Smooth muscle cell (in vitro differentiated cells): Measurements from ENCODE around the gene AKR1E2. TPM values are rescaled to one million over a fixed set of nuclear protein-coding genes. Genes with fewer than 3 reads are reported as not detected.

Source experiments
- DNase-seq: peaks from one replicate; lab custom pipeline; 2025; ENCODE audit not compliant: unreplicated experiment; lab: John Stamatoyannopoulos, UW
- H2AFZ ChIP-seq: fragments of 200-600 bp; sonication (generic); 2 replicates; pipeline ENCODE4 v1.6.0; 2016; ENCODE audit warnings: antibody characterized with exemption, low read depth, mild to moderate bottlenecking
- H3F3A ChIP-seq: fragments of 200-600 bp; sonication (generic); 2 replicates; pipeline ENCODE4 v1.6.0; 2017; ENCODE audit warnings: antibody characterized with exemption, low read depth
- H3K27ac ChIP-seq: fragments of 200-600 bp; sonication (generic); 2 replicates; pipeline ENCODE4 v1.5.1; 2016; ENCODE audit warnings: low read depth, mild to moderate bottlenecking
- H3K27me3 ChIP-seq: fragments of 200-600 bp; sonication (generic); 2 replicates; pipeline ENCODE4 v1.6.1; 2016; ENCODE audit warnings: low read depth, mild to moderate bottlenecking
- H3K36me3 ChIP-seq: fragments of 200-600 bp; sonication (generic); 2 replicates; pipeline ENCODE4 v1.5.1; 2016; ENCODE audit warnings: low read depth
- H3K4me1 ChIP-seq: fragments of 200-600 bp; sonication (generic); 2 replicates; pipeline ENCODE4 v1.5.1; 2016; ENCODE audit warnings: low read depth
- H3K4me2 ChIP-seq: fragments of 200-600 bp; sonication (generic); 2 replicates; pipeline ENCODE4 v1.6.0; 2016; ENCODE audit warnings: mild to moderate bottlenecking
- H3K4me3 ChIP-seq: fragments of 200-600 bp; sonication (generic); 2 replicates; pipeline ENCODE4 v1.5.1; 2016; ENCODE audit warnings: mild to moderate bottlenecking
- H3K79me2 ChIP-seq: fragments of 200-600 bp; sonication (generic); 2 replicates; pipeline ENCODE4 v1.6.0; 2016; ENCODE audit warnings: low read depth, mild to moderate bottlenecking
- H3K9ac ChIP-seq: fragments of 200-600 bp; sonication (generic); 2 replicates; pipeline ENCODE4 v1.6.0; 2016; ENCODE audit warnings: low read depth
- H3K9me3 ChIP-seq: fragments of 200-600 bp; sonication (generic); replicated peaks from 2 replicates; pipeline ENCODE4 v1.5.1; 2016; ENCODE audit warnings: low read depth
- H4K20me1 ChIP-seq: fragments of 200-600 bp; sonication (generic); 2 replicates; pipeline ENCODE4 v1.6.0; 2016; ENCODE audit warnings: low read depth
- CTCF ChIP-seq: fragments of 200-600 bp; sonication (generic); IDR thresholded peaks from 2 replicates; pipeline ENCODE4 v1.5.1; 2017; ENCODE audit warnings: borderline replicate concordance, mild to moderate bottlenecking, antibody characterized with exemption; ENCODE audit not compliant: insufficient read depth, poor library complexity, severe bottlenecking
- WGBS: methylation state at CpG from one replicate; pipeline ENCODE4 v1.1.7; 2016; ENCODE audit warnings: low lambda C conversion rate; 5-methylcytosine and 5-hydroxymethylcytosine counted together
- polyA plus RNA-seq: library from polyadenylated mRNA; unstranded; fragments of >200 nt; fragmentation: Nextera tagmentation; extraction: Ambion mirVana; gene quantifications from 2 replicates; pipeline ENCODE4 v1.2.1, GENCODE V29; 2016
- total RNA-seq: library from RNA; depleted of rRNA; stranded (reverse); fragments of >200 nt; gene quantifications from 2 replicates; pipeline ENCODE4 v1.2.3, GENCODE V29; 2014

AKR1E2 gene
- total and polyA plus RNA-seq, 2 experiments from 2014 or later = 3.0 to 7.2 TPM

GRCh38 chr10:4810092-4810491, 15.9 kb upstream of the AKR1E2 start:
- Histone ChIP-seq H4K20me1 (no peaks in the 10 kb centered on the region), H3K9ac (no peak overlapping the region), H2AFZ (no peak overlapping the region), H3K79me2 (no peaks in the 10 kb centered on the region), H3K36me3 (no peaks in the 10 kb centered on the region), H3K9me3 (no peaks in the 10 kb centered on the region), H3K27ac (no peak overlapping the region), H3F3A (no peaks in the 10 kb centered on the region), H3K4me2 (no peak overlapping the region), H3K27me3 (no peaks in the 10 kb centered on the region), H3K4me1 (no peaks in the 10 kb centered on the region), H3K4me3 (no peak overlapping the region)
- DNase-seq = no peak
- no peak for TF ChIP-seq CTCF
- WGBS = 76% methylated on average over 9 of the region's 9 CpGs

GRCh38 chr10:4812046-4812445, 14.0 kb upstream of the AKR1E2 start:
- 97% methylated on average over 2 of the region's 2 CpGs for WGBS
- Histone ChIP-seq H3K4me2 (no peak overlapping the region), H3K36me3 (no peaks in the 10 kb centered on the region), H3K79me2 (no peaks in the 10 kb centered on the region), H3K9ac (no peak overlapping the region), H3F3A (no peaks in the 10 kb centered on the region), H3K4me1 (no peaks in the 10 kb centered on the region), H3K27me3 (no peaks in the 10 kb centered on the region), H4K20me1 (no peaks in the 10 kb centered on the region), H3K4me3 (no peak overlapping the region), H3K9me3 (no peaks in the 10 kb centered on the region), H2AFZ (no peak overlapping the region), H3K27ac (peak overlapping the region; percentile 41)
- no peak for TF ChIP-seq CTCF
- DNase-seq = no peak

GRCh38 chr10:4813023-4813422, 13.0 kb upstream of the AKR1E2 start:
- DNase-seq = no peak
- H3K36me3 ChIP-seq = no peaks in the 10 kb centered on the region
- no peaks in the 10 kb centered on the region for H3K27me3 ChIP-seq
- H3F3A ChIP-seq = no peaks in the 10 kb centered on the region
- peak overlapping the region; percentile 41 for H3K27ac ChIP-seq
- no peak for TF ChIP-seq CTCF
- no peak overlapping the region for H3K4me2 ChIP-seq
- H4K20me1 ChIP-seq = no peaks in the 10 kb centered on the region
- H3K9me3 ChIP-seq = no peaks in the 10 kb centered on the region
- no peak overlapping the region for H3K4me3 ChIP-seq
- H2AFZ ChIP-seq = no peak overlapping the region
- no peaks in the 10 kb centered on the region for H3K79me2 ChIP-seq
- no peaks in the 10 kb centered on the region for H3K4me1 ChIP-seq
- no peak overlapping the region for H3K9ac ChIP-seq
- WGBS = 22% methylated on average over 6 of the region's 6 CpGs

GRCh38 chr10:4813496-4813895, 12.5 kb upstream of the AKR1E2 start:
- no peak overlapping the region for H3K4me3 ChIP-seq
- no peaks in the 10 kb centered on the region for H3K36me3 ChIP-seq
- no peaks in the 10 kb centered on the region for H3K4me1 ChIP-seq
- H3K27ac ChIP-seq = peak overlapping the region; percentile 41
- H3K27me3 ChIP-seq = no peaks in the 10 kb centered on the region
- WGBS = 79% methylated on average over 5 of the region's 5 CpGs
- no peak overlapping the region for H3K4me2 ChIP-seq
- no peak overlapping the region for H2AFZ ChIP-seq
- no peak for DNase-seq
- H3K9ac ChIP-seq = no peak overlapping the region
- no peaks in the 10 kb centered on the region for H4K20me1 ChIP-seq
- no peak for TF ChIP-seq CTCF
- no peaks in the 10 kb centered on the region for H3K79me2 ChIP-seq
- H3F3A ChIP-seq = no peaks in the 10 kb centered on the region
- H3K9me3 ChIP-seq = no peaks in the 10 kb centered on the region
